ENCODE results near the gene HMGN1.
"Not testable (repeated sequence)": the region's sequence is repeated elsewhere in the genome, so short reads cannot be mapped to it uniquely, and the experiment has no call there.

Gene HMGN1

GRCh38 chr21:39369896-39370288 lies 21.0 kb upstream of the HMGN1 start:
- not testable (repeated sequence) for DNase-seq (ENCODE audit: low read depth in 2 of 3, low spot score in 2 of 3)

- DNase-seq (ENCODE audit: low read depth in 2 of 3, low spot score in 2 of 3), result no peak
Observed at GRCh38 chr21:39367783-39368182, 18.9 kb upstream of the HMGN1 start.

- DNase-seq (ENCODE audit: low read depth in 2 of 3, low spot score in 2 of 3), result no peak
Observed at GRCh38 chr21:39366563-39366962, 17.7 kb upstream of the HMGN1 start.

GRCh38 chr21:39364949-39365348 lies 16.1 kb upstream of the HMGN1 start:
- no peak for DNase-seq (ENCODE audit: low read depth in 2 of 3, low spot score in 2 of 3)

- no peak for DNase-seq (ENCODE audit: low read depth in 2 of 3, low spot score in 2 of 3)
Observed at GRCh38 chr21:39363607-39364555, 15.0 kb upstream of the HMGN1 start.

GRCh38 chr21:39362733-39363132 lies 13.8 kb upstream of the HMGN1 start:
- no peak for DNase-seq (ENCODE audit: low read depth in 2 of 3, low spot score in 2 of 3)

- DNase-seq (ENCODE audit: low read depth in 2 of 3, low spot score in 2 of 3), result no peak
Observed at GRCh38 chr21:39359382-39359781, 10.5 kb upstream of the HMGN1 start.

- no peak for DNase-seq (ENCODE audit: low read depth in 2 of 3, low spot score in 2 of 3)
Observed at GRCh38 chr21:39353295-39353694, 4.4 kb upstream of the HMGN1 start.

GRCh38 chr21:39350094-39351005 lies 1.5 kb upstream of the HMGN1 start:
- DNase-seq (ENCODE audit: low read depth in 2 of 3, low spot score in 2 of 3), result no peak

- peak; percentile 88 to 95 (median 93) for DNase-seq (ENCODE audit: low read depth in 2 of 3, low spot score in 2 of 3)
Observed at GRCh38 chr21:39349211-39350093, 564 bp upstream of the HMGN1 start.

- DNase-seq (ENCODE audit: low read depth in 2 of 3, low spot score in 2 of 3), result no peak
Observed at GRCh38 chr21:39348040-39348354, 891 bp downstream of the HMGN1 start.

- no peak for DNase-seq (ENCODE audit: low read depth in 2 of 3, low spot score in 2 of 3)
Observed at GRCh38 chr21:39347537-39347936, 1.4 kb downstream of the HMGN1 start.

- no peak for DNase-seq (ENCODE audit: low read depth in 2 of 3, low spot score in 2 of 3)
Observed at GRCh38 chr21:39346671-39347331, 2.1 kb downstream of the HMGN1 start.

GRCh38 chr21:39346206-39346605 lies 2.7 kb downstream of the HMGN1 start:
- no peak for DNase-seq (ENCODE audit: low read depth in 2 of 3, low spot score in 2 of 3)

GRCh38 chr21:39345440-39345839 lies 3.4 kb downstream of the HMGN1 start:
- DNase-seq (ENCODE audit: low read depth in 2 of 3, low spot score in 2 of 3), result no peak

GRCh38 chr21:39344848-39345247 lies 4.0 kb downstream of the HMGN1 start:
- DNase-seq (ENCODE audit: low read depth in 2 of 3, low spot score in 2 of 3), result no peak

- no peak for DNase-seq (ENCODE audit: low read depth in 2 of 3, low spot score in 2 of 3)
Observed at GRCh38 chr21:39341249-39341923, 7.5 kb downstream of the HMGN1 start.

GRCh38 chr21:39340687-39341086 lies 8.2 kb downstream of the HMGN1 start:
- no peak for DNase-seq (ENCODE audit: low read depth in 2 of 3, low spot score in 2 of 3)

- no peak for DNase-seq (ENCODE audit: low read depth in 2 of 3, low spot score in 2 of 3)
Observed at GRCh38 chr21:39339231-39339630, 9.7 kb downstream of the HMGN1 start.

GRCh38 chr21:39336457-39337008 lies 12.4 kb downstream of the HMGN1 start:
- no peak for DNase-seq (ENCODE audit: low read depth in 2 of 3, low spot score in 2 of 3)
